ENCODE data around the gene RTP5. TPM values are rescaled to one million over a fixed set of nuclear protein-coding genes. Genes with fewer than 3 reads are reported as not detected.

The RTP5 gene
- total RNA-seq, 1 experiment from 2014 or later = not detected

DNA sequence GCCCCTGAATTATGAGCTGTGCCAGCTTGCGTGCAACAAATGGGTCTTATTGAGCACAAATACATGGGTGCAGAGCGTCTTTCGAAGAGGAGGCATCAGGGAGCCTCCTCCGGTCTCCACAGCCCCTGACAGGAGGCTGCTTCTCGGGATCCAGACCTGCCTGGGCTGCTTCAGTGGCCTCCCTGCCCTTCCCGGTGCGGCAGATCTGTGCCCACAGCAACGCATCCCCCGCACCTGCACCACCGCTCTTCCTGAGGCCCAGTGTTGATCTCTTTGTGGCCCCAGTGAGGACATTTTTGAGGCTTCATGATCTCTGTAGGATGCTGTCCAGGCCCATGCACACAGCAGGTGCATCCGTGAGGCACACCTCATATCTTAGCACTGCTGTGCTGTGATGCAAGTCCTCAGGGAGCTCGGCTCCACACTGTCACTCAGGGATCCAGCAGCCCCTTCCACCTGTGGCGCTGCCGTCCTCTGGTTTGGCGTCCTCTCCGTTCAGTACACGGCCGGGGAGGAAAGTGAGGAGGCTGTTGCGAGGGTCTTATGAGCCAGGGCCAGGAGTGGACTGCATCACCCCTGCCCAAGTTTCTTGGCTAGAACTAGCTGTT, 17.4 kb downstream of the RTP5 start:
- no peak for DNase-seq
- peaks cover 8% of the 10 kb centered on the region for H3K4me1 Mint-ChIP-seq (ENCODE audit: low read depth, unreplicated experiment)
- H3K4me3 Mint-ChIP-seq (ENCODE audit: low read depth, unreplicated experiment) = no peak overlapping the region
- H3K27ac Mint-ChIP-seq (ENCODE audit: unreplicated experiment) = no peak overlapping the region
- H3K36me3 Mint-ChIP-seq (ENCODE audit: insufficient read depth, unreplicated experiment) = peaks cover 11% of the 10 kb centered on the region
- no TSS peak for BruUV-seq (replicated peaks)
- intact Hi-C loops (cut with micrococcal nuclease; ENCODE audit: unreplicated experiment) = no loop called here
- no peaks in the 10 kb centered on the region for H3K9me3 Mint-ChIP-seq (ENCODE audit: low read depth, unreplicated experiment)
- TF ChIP-seq, protein P1, sequence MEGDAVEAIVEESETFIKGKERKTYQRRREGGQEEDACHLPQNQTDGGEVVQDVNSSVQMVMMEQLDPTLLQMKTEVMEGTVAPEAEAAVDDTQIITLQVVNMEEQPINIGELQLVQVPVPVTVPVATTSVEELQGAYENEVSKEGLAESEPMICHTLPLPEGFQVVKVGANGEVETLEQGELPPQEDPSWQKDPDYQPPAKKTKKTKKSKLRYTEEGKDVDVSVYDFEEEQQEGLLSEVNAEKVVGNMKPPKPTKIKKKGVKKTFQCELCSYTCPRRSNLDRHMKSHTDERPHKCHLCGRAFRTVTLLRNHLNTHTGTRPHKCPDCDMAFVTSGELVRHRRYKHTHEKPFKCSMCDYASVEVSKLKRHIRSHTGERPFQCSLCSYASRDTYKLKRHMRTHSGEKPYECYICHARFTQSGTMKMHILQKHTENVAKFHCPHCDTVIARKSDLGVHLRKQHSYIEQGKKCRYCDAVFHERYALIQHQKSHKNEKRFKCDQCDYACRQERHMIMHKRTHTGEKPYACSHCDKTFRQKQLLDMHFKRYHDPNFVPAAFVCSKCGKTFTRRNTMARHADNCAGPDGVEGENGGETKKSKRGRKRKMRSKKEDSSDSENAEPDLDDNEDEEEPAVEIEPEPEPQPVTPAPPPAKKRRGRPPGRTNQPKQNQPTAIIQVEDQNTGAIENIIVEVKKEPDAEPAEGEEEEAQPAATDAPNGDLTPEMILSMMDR (IDR thresholded peaks at IDR 0.05; ENCODE audit: unreplicated experiment) = no peak
- CTCF ChIA-PET = no interaction called here
- H3K27me3 Mint-ChIP-seq (ENCODE audit: unreplicated experiment) = no peaks in the 10 kb centered on the region

DNA sequence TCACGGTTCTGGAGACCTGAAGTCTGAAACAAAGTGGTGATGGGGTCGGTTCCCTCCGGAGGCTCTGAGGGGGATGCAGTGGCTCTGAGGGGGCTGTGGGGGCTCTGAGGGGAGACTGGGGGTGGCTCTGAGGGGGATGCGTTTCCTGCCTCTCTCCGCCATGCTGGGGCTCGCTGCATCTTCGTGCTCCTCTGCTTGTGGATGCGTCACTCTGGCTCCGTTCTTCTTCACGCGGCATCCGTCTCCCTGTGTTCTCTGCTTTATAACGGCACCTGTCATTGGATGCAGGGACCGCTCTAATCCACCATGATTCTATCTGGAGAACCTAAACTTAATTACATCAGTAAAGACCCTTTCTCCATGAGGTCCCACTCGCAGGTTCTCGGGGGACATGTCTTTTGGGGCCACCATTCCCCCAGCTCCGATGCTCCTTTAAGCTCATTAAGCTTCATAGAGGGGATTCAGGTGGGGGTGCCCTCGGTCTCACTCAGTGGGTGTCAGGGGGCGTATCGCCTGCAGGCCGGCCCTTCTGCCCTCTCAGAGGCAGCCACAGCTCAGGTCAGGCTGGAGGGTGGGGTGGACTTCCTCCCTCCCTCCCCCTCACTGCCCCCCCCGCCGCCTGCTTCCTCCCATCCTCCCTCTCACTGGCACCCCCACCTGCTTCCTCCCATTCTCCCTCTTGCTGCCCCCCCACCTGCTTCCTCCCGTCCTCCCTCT, 18.4 kb downstream of the RTP5 start:
- Mint-ChIP-seq H3K9me3 (ENCODE audit: low read depth, unreplicated experiment) (no peaks in the 10 kb centered on the region), H3K27me3 (ENCODE audit: unreplicated experiment) (no peaks in the 10 kb centered on the region), H3K4me1 (ENCODE audit: low read depth, unreplicated experiment) (no peaks in the 10 kb centered on the region), H3K27ac (ENCODE audit: unreplicated experiment) (peak overlapping the region; percentile 25), H3K36me3 (ENCODE audit: insufficient read depth, unreplicated experiment) (peaks cover 4% of the 10 kb centered on the region), H3K4me3 (ENCODE audit: low read depth, unreplicated experiment) (no peak overlapping the region)
- TF ChIP-seq, protein P1 (IDR thresholded peaks at IDR 0.05; ENCODE audit: unreplicated experiment) = no peak
- intact Hi-C loops (cut with micrococcal nuclease; ENCODE audit: unreplicated experiment) = no loop called here
- CTCF ChIA-PET = no interaction called here
- no TSS peak for BruUV-seq (replicated peaks)
- no peak for DNase-seq

DNA sequence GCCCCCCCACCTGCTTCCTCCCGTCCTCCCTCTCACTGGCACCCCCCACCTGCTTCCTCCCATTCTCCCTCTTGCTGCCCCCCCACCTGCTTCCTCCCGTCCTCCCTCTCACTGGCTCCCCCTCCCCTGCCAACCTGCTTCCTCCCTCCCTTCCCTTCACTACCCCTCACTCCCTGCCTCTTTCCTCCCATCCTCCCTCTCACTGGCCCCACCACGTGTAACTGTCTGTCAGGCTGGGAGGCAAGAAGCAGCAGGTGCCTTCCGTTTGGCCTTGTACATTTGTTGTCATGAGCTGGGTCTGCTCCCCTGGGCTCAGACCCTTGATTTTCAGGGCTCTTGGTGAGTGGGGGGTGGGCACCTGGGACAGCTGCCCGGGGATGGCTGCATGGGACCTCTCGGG, 19.1 kb downstream of the RTP5 start:
- Mint-ChIP-seq H3K4me3 (ENCODE audit: low read depth, unreplicated experiment) (no peak overlapping the region), H3K4me1 (ENCODE audit: low read depth, unreplicated experiment) (no peaks in the 10 kb centered on the region), H3K27ac (ENCODE audit: unreplicated experiment) (no peak overlapping the region), H3K36me3 (ENCODE audit: insufficient read depth, unreplicated experiment) (peaks cover 4% of the 10 kb centered on the region), H3K27me3 (ENCODE audit: unreplicated experiment) (no peaks in the 10 kb centered on the region), H3K9me3 (ENCODE audit: low read depth, unreplicated experiment) (no peaks in the 10 kb centered on the region)
- TF ChIP-seq, protein P1 (IDR thresholded peaks at IDR 0.05; ENCODE audit: unreplicated experiment) = no peak
- no peak for DNase-seq
- intact Hi-C loops (cut with micrococcal nuclease; ENCODE audit: unreplicated experiment) = no loop called here
- BruUV-seq (replicated peaks) = no TSS peak
- CTCF ChIA-PET = no interaction called here

DNA sequence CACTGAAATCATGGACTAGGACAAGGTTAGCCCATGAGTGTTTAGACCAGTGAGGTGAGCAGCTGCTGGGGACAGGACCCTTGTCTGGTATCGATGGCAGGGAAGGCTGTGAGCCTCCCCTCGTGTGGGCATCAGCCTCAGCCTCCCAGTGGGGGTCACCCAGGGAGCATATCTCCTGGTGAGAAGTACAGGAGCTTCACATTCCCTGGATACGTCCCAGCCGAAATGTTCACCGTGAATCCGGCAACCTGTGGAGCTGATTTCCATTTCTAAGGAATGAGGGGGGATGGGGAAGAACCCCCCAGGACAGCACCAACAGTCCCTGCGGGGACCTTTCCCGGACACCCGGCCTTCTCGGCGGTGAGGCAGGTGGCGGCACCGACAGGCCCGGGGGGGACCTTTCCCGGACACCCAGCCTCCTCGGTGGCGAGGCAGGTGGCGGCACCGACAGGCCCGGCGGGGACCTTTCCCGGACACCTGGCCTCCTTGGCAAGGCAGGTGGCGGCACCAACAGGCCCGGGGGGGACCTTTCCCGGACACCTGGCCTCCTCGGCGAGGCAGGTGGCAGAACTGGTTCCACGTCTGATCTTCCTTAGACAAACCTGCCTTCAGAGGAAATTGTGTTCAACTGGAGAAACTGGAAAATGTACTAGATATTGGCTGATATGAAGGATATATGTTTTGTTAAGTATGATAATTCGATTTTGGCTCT, 21.2 kb downstream of the RTP5 start:
- H3K27ac Mint-ChIP-seq (ENCODE audit: unreplicated experiment) = no peak overlapping the region
- H3K4me1 Mint-ChIP-seq (ENCODE audit: low read depth, unreplicated experiment) = no peaks in the 10 kb centered on the region
- BruUV-seq (replicated peaks) = no TSS peak
- CTCF ChIA-PET = no interaction called here
- no peaks in the 10 kb centered on the region for H3K9me3 Mint-ChIP-seq (ENCODE audit: low read depth, unreplicated experiment)
- H3K27me3 Mint-ChIP-seq (ENCODE audit: unreplicated experiment) = no peaks in the 10 kb centered on the region
- peaks cover 4% of the 10 kb centered on the region for H3K36me3 Mint-ChIP-seq (ENCODE audit: insufficient read depth, unreplicated experiment)
- TF ChIP-seq, protein P1 (IDR thresholded peaks at IDR 0.05; ENCODE audit: unreplicated experiment) = no peak
- H3K4me3 Mint-ChIP-seq (ENCODE audit: low read depth, unreplicated experiment) = no peak overlapping the region
- no peak for DNase-seq
- intact Hi-C loops (cut with micrococcal nuclease; ENCODE audit: unreplicated experiment) = no loop called here
